NCI-H82 treated with DMSO at 0.1 percent for 48 hours (cell line): ENCODE data around the gene OR6J1.
A peak's percentile ranks its signal among the peaks of the same experiment; 100 is the strongest.
"Not testable (repeated sequence)": the region's sequence is repeated elsewhere in the genome, so short reads cannot be mapped to it uniquely, and the experiment has no call there.

Source experiments
- DNase-seq: peaks from one replicate; lab custom pipeline; 2025; ENCODE audit not compliant: unreplicated experiment; lab: John Stamatoyannopoulos, UW

Gene OR6J1

DNA sequence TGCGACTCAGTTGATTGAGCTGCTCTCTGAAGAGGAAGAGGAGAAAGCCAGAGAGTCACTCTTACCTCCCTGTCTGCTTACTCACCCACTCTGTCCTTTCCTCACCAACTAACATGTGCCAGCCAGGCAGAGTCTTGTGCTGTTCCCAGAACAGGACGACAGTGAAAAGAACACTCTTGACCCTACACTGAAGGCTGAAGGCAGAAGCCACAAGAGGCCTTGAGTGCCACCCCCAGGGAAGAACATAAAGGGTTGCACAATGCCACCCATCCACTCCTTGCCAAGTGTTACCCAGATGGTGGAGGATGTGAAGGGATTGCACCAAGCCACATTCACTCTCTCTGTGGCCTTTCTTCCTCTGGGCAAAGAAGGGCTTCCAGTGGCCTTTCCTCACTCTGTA is 33.2 kb downstream of the OR6J1 start:
- no peak for DNase-seq

DNA sequence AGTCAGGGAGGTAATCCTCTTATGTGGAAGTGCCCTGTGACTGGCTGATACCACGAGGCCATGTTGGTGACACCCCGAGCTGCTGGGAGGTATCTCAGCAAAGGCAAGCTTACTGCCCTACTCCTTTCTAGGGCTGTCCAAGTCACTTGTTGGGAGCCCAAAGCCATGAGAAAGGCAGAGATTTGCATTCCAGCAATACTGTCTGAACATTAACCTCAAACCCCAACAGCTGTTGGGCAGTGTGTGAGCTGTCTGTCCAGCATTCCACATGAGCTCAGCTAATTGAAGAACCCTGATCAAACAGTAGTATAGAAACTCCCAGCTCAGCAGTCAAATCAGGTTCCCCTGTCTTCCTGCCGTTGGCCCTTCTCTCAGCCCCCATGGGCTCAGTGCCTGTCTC is 36.9 kb downstream of the OR6J1 start:
- no peak for DNase-seq

DNA sequence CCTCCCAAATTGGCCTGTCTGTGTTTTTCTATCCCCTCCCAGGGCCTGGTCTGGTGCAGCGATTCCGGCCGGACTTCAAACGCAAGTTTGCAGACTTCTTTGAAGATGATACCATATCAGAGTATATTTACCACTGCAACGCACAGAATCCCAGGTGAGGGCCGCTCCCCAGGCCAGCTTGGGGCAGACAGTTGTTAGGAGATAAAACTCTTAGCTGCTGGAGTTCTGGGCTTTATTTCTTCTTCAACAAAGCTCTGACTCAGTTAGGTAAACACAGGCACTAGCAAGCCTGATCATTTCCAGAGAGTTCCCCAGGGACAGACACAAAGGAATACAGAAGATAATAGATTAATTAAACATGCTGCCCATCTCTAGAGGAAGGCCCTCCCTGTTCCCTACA is 37.8 kb downstream of the OR6J1 start:
- DNase-seq = no peak

DNA sequence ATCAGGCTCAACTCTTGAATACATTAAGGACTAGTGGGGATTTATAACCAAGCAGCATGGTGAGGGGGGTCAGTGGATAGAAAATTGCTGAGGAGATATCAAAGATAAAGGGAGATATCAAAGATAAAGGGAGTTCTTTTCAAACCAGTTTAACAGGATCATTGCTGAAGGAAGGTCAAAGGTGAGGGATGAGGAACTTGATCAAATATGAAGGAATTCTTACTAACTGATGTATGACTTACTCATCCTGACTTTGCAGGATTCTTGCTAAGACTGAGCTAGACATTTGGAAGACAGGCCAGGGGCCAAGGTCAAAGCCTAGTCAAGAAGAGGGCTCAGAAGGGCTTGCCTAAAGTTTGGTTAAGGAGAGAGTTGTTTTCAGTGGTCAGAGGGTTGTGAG is 41.3 kb downstream of the OR6J1 start:
- no peak for DNase-seq

DNA sequence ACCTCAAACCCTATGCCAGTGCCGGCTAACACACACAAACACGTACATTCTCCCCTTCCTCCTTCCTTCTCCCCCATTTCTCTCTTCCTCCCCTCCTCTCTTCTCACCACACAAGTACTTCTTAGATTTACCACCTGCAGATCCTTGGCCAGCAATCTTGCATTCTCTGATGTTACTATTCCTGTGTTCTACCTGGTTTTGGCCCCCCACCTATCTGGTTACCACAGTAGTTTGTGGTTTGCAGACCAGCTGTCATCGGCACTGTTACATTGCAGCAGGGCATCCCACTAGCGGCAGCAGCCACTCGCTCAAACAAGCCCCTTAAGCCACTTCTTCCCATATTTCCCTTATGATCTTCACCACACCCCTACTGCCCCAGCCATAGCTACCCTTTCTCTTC is 42.2 kb downstream of the OR6J1 start:
- no peak for DNase-seq

DNA sequence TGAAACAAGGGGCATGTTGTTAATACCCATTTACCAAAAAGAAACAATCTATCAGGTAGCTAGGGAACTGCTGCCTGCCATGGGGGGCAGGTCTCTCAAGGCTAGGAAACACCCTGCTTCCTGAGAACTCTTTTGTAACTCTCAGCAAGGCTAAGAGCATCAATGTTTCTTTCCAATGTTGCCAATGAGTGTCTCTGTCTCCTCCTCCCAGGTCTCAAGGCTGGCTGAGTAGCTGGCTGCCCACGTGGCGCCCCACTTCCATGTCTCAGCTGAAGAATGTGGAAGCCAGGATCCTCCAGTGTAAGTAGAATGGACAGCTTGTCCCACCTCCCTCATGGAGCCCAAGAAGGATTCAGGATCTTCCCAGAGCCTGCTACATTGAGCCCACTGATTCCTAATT is 42.7 kb downstream of the OR6J1 start:
- DNase-seq = no peak

DNA sequence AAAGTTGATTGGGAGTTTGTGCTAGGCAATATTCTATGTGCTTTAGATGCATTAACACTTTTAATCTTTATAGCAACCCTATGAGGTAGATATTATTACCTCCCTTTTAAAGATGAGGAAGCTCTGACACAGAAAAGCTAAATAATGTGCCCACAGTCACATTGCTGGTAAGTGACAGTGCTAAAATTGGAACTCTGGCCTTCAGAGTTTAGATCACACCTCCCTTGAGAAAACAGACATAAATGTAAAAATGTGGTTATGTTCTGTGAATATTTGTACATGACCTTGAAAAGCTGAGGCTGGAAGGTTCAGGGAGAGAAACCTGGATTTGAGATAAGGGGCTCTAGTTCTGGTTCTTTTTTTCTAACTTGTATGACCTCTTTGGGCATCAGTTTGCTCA is 44.1 kb downstream of the OR6J1 start:
- DNase-seq = no peak

DNA sequence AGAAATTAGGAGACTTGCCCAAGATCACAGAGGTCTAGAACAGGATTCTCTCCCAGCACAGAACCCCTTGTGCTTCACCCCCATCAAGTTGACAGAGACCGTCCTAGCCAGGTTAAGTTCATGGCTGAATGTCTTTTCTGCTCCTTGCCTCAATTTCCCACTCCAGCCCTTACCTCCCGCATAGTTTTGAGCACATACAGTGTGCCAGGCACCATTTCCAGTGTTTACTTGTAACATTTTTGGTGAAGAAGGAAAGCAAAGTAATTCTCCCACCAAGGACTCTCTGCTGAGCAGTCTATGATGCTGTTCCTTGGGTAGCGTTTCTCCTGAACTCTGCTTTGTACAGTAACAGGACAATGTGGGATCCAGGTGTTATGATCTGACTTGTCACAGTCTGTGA is 44.8 kb downstream of the OR6J1 start:
- DNase-seq = no peak

DNA sequence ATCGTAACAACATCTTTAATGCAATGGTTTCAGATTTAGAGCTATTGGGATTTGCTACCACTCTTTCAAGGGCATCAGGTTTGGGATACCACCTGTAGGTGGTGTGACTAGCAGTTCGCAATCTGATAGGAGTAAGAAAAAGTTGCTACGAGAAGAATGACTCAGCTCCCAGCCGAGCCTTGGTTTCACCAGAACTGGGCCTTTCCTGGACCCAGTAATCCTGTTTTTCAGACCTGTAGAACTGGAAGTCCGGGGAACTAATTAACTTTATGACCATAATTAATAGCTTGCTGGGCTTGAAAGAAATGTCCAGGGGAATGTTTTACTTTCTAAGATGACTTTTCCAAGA is 45.3 kb downstream of the OR6J1 start:
- no peak for DNase-seq

DNA sequence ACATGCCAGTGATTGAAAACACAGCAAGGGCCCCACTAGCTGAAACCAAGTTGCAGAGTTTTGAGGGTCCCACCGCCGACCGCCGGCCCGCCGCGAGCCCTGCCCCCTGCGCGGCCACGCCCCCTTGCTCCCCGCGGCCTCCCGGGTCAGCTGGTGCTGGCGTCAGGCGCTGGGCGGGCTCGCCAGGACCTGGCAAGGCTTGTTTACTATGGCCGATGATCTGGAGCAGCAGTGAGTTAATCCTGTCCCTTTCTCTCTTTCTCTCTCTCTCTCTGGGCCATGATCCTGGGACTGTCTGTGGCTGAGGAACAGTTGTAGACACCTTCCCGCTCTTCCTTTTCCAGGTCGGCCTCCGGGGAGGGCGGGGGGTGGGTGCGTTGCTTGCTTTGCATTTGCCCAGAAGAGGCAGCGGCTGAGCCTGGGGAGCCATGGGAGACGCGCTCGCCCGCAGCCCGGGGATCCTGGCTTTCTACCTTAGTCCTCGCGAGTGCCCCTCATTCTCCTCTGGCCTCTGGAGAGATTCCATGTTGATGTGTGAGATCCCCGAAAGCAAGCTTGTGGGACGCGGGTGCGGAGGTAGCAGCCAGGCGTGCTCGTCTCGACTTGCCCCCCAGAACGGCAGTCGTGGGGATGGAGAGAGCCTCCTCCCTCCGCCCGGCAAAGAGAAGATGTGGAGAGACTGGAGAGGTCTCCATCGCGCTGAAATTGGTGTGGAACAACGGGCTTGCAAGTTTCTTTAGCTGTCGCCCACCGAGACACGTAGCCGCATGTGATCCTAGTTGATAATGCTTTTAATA is 45.9 kb downstream of the OR6J1 start, which contains the start of gene ABHD4:
Gene ABHD4, plus strand, starts transcription at position 202 of the 797 bp plus-strand sequence. Its CDS starts 7 bp downstream, at position 209.
- DNase-seq = peak; percentile 15

DNA sequence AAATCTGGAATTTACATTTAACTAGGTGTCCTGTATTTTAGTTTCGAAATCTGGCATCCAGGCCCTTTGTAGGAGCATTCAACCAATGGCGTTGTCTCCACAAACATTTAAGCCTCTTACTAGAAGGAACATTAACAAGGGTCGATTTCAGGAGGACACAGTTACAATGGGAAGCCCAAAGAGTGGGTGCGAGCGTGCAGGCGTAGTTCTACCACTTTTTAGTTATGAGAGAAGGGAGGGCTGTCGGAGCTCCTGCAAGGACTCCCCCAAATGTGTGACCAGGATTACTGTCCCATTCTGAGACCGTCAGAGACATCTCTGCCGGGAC is 46.4 kb downstream of the OR6J1 start:
- no peak for DNase-seq

DNA sequence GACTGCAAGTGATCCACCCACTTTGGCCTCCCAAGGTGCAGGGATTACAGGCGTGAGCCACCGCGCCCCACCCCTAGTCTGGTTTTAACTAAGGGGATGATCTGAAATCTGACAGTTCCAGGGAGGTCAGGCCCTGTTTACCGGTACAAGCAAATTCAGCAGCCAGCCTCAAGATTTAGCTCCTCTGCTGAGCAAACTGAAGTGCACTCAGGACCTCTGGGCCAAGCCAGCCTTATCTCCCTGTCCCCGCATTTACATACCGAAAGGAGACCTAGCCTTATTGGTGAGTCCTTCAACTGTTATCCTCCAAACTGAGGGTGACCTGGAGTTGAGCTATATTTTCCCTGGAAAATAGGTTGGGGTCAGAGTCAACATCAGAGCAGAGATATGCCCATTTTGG is 46.9 kb downstream of the OR6J1 start:
- DNase-seq = no peak

DNA sequence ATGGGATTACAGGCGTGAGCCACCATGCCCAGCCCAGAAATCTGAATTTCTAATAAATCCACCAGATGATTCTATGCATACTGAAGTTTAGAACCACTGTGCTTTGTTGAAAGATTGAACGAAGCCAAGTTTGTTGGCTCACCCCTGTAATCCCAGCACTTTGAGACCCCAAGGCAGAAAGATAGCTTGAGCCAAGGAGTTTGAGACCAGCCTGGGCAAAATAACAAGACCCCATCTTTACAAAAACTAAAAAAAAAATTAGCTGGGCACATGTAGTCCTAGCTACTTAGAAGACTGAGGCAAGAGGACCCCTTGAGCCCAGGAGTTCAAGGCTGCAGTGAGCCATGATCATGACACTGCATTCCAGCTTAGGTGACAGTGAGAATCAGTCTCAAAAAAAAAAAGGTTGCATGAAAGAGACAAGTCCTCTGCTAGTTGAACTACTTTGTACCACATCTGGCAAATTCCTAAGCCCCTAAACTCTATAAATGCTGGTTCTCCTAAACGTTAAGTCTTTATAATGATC is 47.7 kb downstream of the OR6J1 start:
- no peak for DNase-seq

DNA sequence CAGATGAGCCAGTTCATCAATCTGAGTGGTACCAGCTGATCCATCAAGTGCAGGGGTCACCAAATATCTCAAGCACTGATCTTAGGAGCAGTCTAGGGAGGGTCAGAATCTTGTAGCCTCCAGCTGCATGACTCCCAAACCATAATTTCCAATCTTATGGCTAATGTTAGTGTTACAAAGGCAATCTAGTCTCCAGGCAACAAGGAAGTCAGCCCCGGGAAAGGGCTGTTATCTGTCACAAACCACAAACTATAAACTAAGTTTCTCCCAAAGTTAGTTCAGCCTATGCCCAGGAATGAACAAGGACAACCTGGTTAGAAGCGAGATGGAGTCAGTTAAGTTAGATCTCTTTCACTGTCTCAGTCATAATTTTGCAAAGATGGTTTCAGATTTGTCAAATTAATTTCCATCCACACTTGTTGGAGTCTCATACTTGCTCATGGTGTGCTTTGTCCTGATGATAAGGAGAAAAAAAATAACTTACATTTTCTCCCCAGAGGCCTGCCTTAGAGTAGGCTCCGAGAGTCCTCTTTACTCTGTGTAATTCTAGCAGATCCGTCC is 49.9 kb downstream of the OR6J1 start:
- DNase-seq = no peak

DNA sequence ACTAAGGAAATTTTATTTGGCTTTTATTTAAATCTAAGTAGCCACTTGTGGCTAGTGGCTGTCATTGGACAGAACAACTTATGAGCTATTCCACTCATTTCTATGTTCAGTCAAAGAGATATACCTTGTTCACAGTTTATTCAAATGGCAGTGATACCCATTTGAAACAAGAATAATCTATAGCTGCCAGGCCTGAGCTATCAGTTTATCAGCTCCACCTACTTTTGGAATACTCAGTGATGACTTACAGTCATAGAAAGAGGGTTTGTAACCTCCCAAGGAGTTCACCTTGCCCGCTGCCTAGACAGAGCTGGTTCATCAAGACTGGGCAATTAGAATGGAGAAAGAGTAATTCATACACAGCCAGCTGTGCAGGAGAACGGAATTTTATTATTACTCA is 50.6 kb downstream of the OR6J1 start:
- DNase-seq = no peak

DNA sequence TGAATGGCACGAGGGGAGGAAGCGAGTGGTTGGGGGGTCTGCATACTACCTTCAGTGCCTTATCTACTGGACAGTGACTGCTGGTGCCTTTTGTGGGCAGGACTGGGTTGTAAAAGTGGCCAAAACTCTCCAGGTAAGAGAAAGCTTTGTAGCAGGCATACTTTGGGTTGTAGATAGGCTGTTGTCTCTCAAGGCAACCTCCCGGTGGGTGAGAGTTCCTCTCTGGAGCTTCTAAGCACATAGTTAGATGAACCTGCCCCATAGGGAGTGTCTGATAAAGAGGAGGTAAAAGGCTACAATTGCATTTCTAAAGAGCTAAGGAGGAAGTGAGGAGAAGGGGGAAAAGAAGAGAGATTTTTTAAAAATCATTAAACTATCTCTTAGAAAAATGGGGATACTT is 51.0 kb downstream of the OR6J1 start:
- DNase-seq = no peak

DNA sequence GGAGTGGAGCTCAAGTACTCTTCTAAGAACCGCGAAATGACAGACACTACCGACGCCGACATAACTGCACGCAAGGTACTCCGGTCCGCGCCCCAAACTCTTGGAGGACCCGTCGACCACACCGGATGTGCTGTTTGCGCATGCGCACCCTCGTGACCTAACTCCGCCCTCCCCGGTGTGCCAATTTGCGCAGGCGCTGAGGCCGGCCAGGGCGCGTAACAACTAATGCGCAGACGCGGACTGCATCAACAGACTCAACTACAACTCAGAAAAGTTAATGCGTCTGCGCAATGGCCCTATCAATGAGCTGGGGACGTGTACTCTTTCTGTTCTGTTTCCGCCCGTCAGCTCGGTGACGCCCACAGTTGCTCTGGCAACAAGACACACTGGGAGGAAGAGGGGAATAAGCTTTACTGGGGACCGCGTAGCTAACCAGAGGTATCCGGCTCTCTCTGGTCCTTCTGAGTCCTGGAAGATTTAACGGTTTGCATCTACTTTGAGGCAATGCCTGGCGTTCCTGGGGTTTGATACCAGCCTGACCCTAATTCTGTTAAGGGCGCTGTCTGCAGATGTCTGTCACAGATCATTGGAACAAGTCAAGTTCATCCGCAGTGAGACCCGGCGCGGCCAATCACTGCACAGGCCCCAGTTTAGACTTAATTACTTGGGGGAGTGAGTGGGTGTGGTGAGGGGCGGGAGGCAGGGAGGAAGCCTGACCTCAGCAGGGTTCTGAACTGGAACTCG is 54.9 kb downstream of the OR6J1 start, which contains the start of gene DAD1:
Gene DAD1, minus strand, starts transcription at position 129 of the 744 bp plus-strand sequence. Its CDS starts 67 bp downstream, at position 62.
- peak; percentile 96 for DNase-seq

DNA sequence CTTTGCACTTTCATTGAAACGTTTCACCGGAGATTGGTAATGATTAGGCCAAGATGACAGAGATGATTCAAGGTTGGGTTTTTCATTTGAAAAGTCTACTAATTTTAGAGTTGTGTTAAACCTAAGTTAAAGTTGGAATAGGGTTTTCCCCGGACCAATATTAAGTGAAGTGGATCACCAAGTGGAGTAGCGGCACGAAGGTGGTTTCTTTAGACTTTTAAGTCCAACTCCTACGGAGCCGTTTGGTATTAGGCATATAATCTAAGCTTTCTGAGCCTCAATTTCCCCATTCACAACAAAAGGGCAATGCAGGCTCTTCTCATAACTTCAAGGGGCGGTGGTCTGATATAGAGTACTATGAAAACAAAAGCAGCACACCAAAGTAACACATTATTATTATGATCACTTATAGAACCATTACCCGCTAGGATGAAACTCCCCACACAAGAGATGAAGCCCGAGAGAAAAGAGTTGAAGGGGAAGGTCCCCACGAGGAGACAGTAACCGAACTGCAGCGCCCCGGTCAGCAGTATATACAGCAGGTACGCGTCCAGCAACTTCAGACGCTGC is 55.5 kb downstream of the OR6J1 start:
- no peak for DNase-seq

DNA sequence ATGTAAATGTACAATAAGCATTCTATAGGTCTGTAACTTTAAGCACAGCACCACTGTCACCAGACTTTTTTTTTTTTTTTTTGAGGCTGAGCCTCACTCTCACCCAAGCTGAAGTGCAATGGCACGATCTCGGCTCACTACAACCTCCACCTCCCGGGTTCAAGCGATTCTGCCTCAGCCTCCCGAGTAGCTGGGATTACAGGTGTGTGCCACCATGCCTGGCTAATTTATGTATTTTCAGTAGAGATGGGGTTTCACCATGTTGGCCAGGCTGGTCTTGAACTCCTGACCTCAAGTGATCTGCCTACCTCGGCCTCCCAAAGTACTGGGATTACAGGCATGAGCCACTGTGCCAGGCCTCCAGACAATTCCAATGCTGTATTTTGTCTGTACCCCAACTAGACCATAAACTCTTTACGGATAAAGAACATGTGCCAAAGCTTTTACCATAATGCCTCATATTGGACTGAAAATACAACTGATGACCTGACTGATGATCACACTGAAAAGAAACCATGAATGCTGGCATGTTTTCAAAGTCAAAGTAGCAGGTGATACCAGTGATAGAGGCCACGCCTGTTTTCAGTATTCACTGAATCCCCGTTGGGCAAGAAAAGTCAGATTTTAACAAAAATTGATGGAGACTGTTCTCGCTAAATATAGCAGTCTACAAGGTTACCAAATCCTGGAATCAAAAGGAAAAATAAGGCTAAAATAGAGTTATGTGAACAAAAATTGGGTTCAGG is 56.3 kb downstream of the OR6J1 start:
- not testable (repeated sequence) for DNase-seq

DNA sequence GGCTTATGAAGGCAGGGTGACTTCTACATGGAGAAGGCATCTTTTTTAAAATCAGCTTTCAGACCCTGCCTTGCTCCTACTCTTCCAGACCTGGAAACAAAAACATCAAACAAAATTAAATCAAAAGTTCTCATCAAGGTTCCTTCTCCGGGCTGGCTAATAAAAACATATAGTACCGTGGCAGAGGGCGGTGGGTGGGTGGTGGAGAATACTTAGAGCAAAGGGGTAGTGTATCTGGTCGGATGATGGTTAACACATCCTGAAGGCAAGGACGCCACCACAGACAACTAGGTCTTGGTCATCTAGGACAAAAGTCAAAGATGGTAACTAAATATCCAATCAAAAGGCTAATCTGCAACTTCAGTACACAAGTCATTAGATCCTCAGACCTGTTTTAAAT is 56.9 kb downstream of the OR6J1 start:
- no peak for DNase-seq

DNA sequence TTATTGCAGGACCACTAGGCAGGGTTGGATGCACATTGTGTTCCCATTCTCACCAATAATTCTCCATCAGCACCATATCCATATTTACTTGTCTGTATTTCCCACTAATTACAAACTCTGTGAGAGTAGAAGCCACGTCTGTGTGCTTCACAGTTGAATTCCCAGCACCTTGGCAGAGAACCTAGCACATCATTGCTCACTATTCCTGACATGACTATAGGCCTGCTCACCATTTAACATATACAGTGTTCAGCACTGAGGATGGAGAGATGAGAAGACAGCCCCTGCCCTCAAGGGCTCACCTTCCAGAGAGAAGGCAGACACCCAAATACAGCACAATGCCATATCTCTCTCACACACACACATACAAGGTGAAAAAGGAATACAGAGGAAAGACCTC is 60.2 kb downstream of the OR6J1 start:
- no peak for DNase-seq
